ENCODE data around the gene CBLL1. TPM values are rescaled to one million over a fixed set of nuclear protein-coding genes. Genes with fewer than 3 reads are reported as not detected.

The CBLL1 gene
- total and polyA plus RNA-seq, 2 of the 4 experiments (the other 2 are of a cell fraction): 15.6 to 19.0 TPM

GRCh38 chr7:107782374-107782773, 38.4 kb downstream of the CBLL1 start:
- H3K27me3 ChIP-seq (ENCODE audit: control insufficient read depth, insufficient read depth, low read length): peaks cover 29% of the 10 kb centered on the region
- H4K91ac ChIP-seq (ENCODE audit: insufficient read depth, low read depth, low read length): no peak overlapping the region
- no peak overlapping the region for H3K18ac ChIP-seq (ENCODE audit: low read depth, low read length)
- no peaks in the 10 kb centered on the region for H3K9me3 ChIP-seq (ENCODE audit: control insufficient read depth, insufficient read depth, low read length)
- H3K27ac ChIP-seq (ENCODE audit: insufficient read depth, low read length): no peak overlapping the region
- no peaks in the 10 kb centered on the region for H3K36me3 ChIP-seq (ENCODE audit: control insufficient read depth, insufficient read depth, low read length)
- H3K4ac ChIP-seq (ENCODE audit: low read depth, low read length): no peak overlapping the region
- no peak overlapping the region for H3K9ac ChIP-seq (ENCODE audit: low read depth, low read length)
- no peaks in the 10 kb centered on the region for H3K4me1 ChIP-seq (ENCODE audit: control insufficient read depth, insufficient read depth, low read length)
- no peak for TF ChIP-seq FOS (IDR thresholded peaks at IDR 0.05; ENCODE audit: low read depth, low read length)
- no peak for TF ChIP-seq NFE2L2 (IDR thresholded peaks at IDR 0.05; ENCODE audit: low read depth, low read length)
- dilution Hi-C loops (cut with HindIII; ENCODE audit: low sequenced_read_pairs, unreplicated experiment): no loop called here
- H2BK5ac ChIP-seq (ENCODE audit: low read depth, low read length, poor library complexity, severe bottlenecking): no peak overlapping the region
- no peak overlapping the region for H3K56ac ChIP-seq (ENCODE audit: extremely low read depth, insufficient read depth, low read length)
- DNase-seq: no peak
- no peaks in the 10 kb centered on the region for H4K20me1 ChIP-seq (ENCODE audit: insufficient read depth, low read length)
- H3K4me2 ChIP-seq (ENCODE audit: low read depth, low read length): no peak overlapping the region
- H4K8ac ChIP-seq (ENCODE audit: low read depth in 2 of 2, low read length in 2 of 2): no peak overlapping the region
- H2AK9ac ChIP-seq (replicated peaks; ENCODE audit: low read depth, low read length, poor library complexity): no peak overlapping the region
- no peak overlapping the region for H2BK120ac ChIP-seq (ENCODE audit: low read depth, low read length)
- intact Hi-C loops (cut with micrococcal nuclease): no loop called here
- H3K79me1 ChIP-seq (ENCODE audit: low read depth in 1 of 2, low read length in 2 of 2): no peaks in the 10 kb centered on the region
- in situ Hi-C loops (cut with MboI; ENCODE audit: low sequenced_read_pairs): no loop called here
- H3K4me3 ChIP-seq (ENCODE audit: insufficient read depth, low read depth, low read length): no peak overlapping the region
- no peaks in the 10 kb centered on the region; the same call in 1 of the 2 replicates for H3K9me1 ChIP-seq (ENCODE audit: insufficient read depth, low read length)
- no CpG with 5 or more reads among the region's 3 CpGs for WGBS, 2 experiments (ENCODE audit: extremely low coverage in 2 of 2, insufficient read length in 1 of 2)
- no peak overlapping the region for H2BK15ac ChIP-seq (ENCODE audit: low read depth, low read length)
- no peak overlapping the region for H2BK20ac ChIP-seq (ENCODE audit: low read depth, low read length)
- no peak for ATAC-seq (ENCODE audit: low read depth)
- H3K23ac ChIP-seq (ENCODE audit: low read depth, low read length): no peak overlapping the region
- no TSS peak for BruUV-seq (replicated peaks)
- H2AFZ ChIP-seq (replicated peaks; ENCODE audit: low read length, poor library complexity): no peak overlapping the region
- ChIA-PET POLR2A (ENCODE audit: unreplicated experiment) (no interaction called here), CTCF (no interaction called here)
- no peak overlapping the region for H3K14ac ChIP-seq (replicated peaks; ENCODE audit: low read depth, low read length)
- H2AK5ac ChIP-seq (ENCODE audit: low read depth, low read length): no peak overlapping the region
- H4K5ac ChIP-seq (ENCODE audit: low read depth, low read length): no peak overlapping the region

Measured in IMR-90 (cell line).